ENCODE results near the gene SYT15. TPM values are rescaled to one million over a fixed set of nuclear protein-coding genes. Genes with fewer than 3 reads are reported as not detected.

Gene SYT15
- total and polyA plus RNA-seq, 2 donors (not counting 3 experiments of a cell fraction or from before 2014, with no cell fraction given): 0.50 to 0.75 TPM

GRCh38 chr10:46546591-46547540, 32.1 kb upstream of the SYT15 start:
- dilution Hi-C loops (cut with MboI; ENCODE audit: extremely low pct_ligation_motif_present, low sequenced_read_pairs): no loop called here
- FAIRE-seq (no peak), DNase-seq (ENCODE audit: low read depth, low spot score) (no peak)
- Histone ChIP-seq H3K36me3 (ENCODE audit: control insufficient read depth in 2 of 2, extremely low read depth in 1 of 2, insufficient read depth in 2 of 2, low read length in 2 of 2) (no peaks in the 10 kb centered on the region), H3K27me3 (ENCODE audit: control insufficient read depth in 2 of 2, insufficient read depth in 2 of 2, low read length in 2 of 2) (no peaks in the 10 kb centered on the region), H3K4me3 (replicated peaks in 1 of 3; ENCODE audit: insufficient read depth in 1 of 3, low read depth in 1 of 3, low read length in 3 of 3) (no peak overlapping the region), H3K4me1 (ENCODE audit: control insufficient read depth, extremely low read depth, insufficient read depth, low read length) (no peaks in the 10 kb centered on the region), H3K4me2 (ENCODE audit: insufficient read depth, low read length) (no peak overlapping the region), H4K20me1 (replicated peaks; ENCODE audit: control insufficient read depth, extremely low read depth, insufficient read depth, low read length) (no peaks in the 10 kb centered on the region), H3K79me2 (ENCODE audit: control insufficient read depth, insufficient read depth, low read length) (no peaks in the 10 kb centered on the region), H3K27ac (ENCODE audit: insufficient read depth, low read depth, low read length) (no peak overlapping the region), H3K9me3 (replicated peaks; ENCODE audit: control insufficient read depth, insufficient read depth, low read length) (no peaks in the 10 kb centered on the region), H3K9ac (replicated peaks; ENCODE audit: extremely low read depth, insufficient read depth, low read length) (no peak overlapping the region), H2AFZ (ENCODE audit: low read depth, low read length) (no peak overlapping the region), H3K9me1 (replicated peaks; ENCODE audit: control insufficient read depth, extremely low read depth, insufficient read depth, low read length) (no peaks in the 10 kb centered on the region)
- intact Hi-C loops (cut with micrococcal nuclease): loop anchor here (1.0 kb wide), 1 partner anchor 11 kb away; no protein-coding TSS in a partner anchor
- ChIA-PET CTCF (no interaction called here), POLR2A (no interaction called here)
- no peak for TF ChIP-seq JUN (IDR thresholded peaks at IDR 0.05; ENCODE audit: borderline replicate concordance, insufficient read depth, insufficient read length, low read depth)
- TF ChIP-seq GATA2 (IDR thresholded peaks at IDR 0.05; ENCODE audit: insufficient read depth, insufficient read length, low read depth, low read length): no peak
- no peak for TF ChIP-seq POLR2A (IDR thresholded peaks at IDR 0.05; ENCODE audit: low read depth, low read length)
- no peak for TF ChIP-seq POLR2AphosphoS5 (IDR thresholded peaks at IDR 0.05; ENCODE audit: insufficient read depth, low read depth, low read length)
- TF ChIP-seq, protein P1, sequence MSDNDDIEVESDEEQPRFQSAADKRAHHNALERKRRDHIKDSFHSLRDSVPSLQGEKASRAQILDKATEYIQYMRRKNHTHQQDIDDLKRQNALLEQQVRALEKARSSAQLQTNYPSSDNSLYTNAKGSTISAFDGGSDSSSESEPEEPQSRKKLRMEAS (IDR thresholded peaks at IDR 0.05; ENCODE audit: insufficient read depth, insufficient read length): no peak
- TF ChIP-seq FOS (IDR thresholded peaks at IDR 0.05; ENCODE audit: borderline replicate concordance, insufficient read depth, low read length): no peak
- no peak for TF ChIP-seq MYC (IDR thresholded peaks at IDR 0.05; ENCODE audit: low read depth, low read length)
- TF ChIP-seq, protein P2, sequence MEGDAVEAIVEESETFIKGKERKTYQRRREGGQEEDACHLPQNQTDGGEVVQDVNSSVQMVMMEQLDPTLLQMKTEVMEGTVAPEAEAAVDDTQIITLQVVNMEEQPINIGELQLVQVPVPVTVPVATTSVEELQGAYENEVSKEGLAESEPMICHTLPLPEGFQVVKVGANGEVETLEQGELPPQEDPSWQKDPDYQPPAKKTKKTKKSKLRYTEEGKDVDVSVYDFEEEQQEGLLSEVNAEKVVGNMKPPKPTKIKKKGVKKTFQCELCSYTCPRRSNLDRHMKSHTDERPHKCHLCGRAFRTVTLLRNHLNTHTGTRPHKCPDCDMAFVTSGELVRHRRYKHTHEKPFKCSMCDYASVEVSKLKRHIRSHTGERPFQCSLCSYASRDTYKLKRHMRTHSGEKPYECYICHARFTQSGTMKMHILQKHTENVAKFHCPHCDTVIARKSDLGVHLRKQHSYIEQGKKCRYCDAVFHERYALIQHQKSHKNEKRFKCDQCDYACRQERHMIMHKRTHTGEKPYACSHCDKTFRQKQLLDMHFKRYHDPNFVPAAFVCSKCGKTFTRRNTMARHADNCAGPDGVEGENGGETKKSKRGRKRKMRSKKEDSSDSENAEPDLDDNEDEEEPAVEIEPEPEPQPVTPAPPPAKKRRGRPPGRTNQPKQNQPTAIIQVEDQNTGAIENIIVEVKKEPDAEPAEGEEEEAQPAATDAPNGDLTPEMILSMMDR (IDR thresholded peaks at IDR 0.05; ENCODE audit: extremely low read depth in 1 of 2, insufficient read depth in 1 of 2, low read depth in 1 of 2, low read length in 2 of 2): no peak
- TF ChIP-seq EZH2 (IDR thresholded peaks at IDR 0.05; ENCODE audit: borderline replicate concordance, low read depth, low read length, severe bottlenecking): no peak
- no TSS peak for BruUV-seq (replicated peaks)
